GM12878 (cell line): ENCODE data around the gene LARP7. TPM values are rescaled to one million over a fixed set of nuclear protein-coding genes. Genes with fewer than 3 reads are reported as not detected.

Experiments
- ATAC-seq: fragments of 200-7000 bp; cut with Tn5 transposase; 3 replicates; pipeline ENCODE4 v1.9.1; 2020; ENCODE audit warnings: mild to moderate bottlenecking, moderate library complexity
- BruUV-seq: library from RNA; stranded (reverse); fragments of 400-500 nt; replicated peaks from 2 replicates; lab custom pipeline; 2021; lab: Mats Ljungman, UMichigan
- CTCF ChIA-PET: fragments of 300-600 bp; sonication (Branson Sonifier 250); formaldehyde crosslinking; extraction: SDS; loops from one replicate; lab custom pipeline; 2021; ENCODE audit warnings: inconsistent platforms; lab: Yijun Ruan, JAX
- POLR2A ChIA-PET: fragments of 350-600 bp; formaldehyde crosslinking; extraction: SDS; loops from one replicate; lab custom pipeline; 2021; ENCODE audit warnings: inconsistent platforms; lab: Charles Lee
- RAD21 ChIA-PET: fragments of 300-600 bp; sonication (Branson Sonifier 250); formaldehyde crosslinking; loops from one replicate; lab custom pipeline; 2023; ENCODE audit warnings: antibody characterized with exemption; ENCODE audit not compliant: unreplicated experiment; lab: Charles Lee
- SMC1A ChIA-PET: fragments of 300-600 bp; sonication (Branson Sonifier 250); formaldehyde crosslinking; loops from one replicate; lab custom pipeline; 2023; ENCODE audit not compliant: unreplicated experiment, uncharacterized antibody; lab: Charles Lee
- DNase-seq: peaks from one replicate; pipeline ENCODE4 v3.0.0-alpha.2; 2011; ENCODE audit warnings: low read depth, low spot score
- FAIRE-seq: peaks from 3 replicates; lab custom pipeline; 2011; peaks lifted over from hg19 to GRCh38; lab: Jason Lieb, UNC
- H2AFZ ChIP-seq: 2 replicates; pipeline ENCODE4 v1.6.0; 2011; ENCODE audit warnings: low read depth, low read length, control low read depth; ENCODE audit not compliant: control insufficient read depth
- H3K27ac ChIP-seq: 2 replicates; pipeline ENCODE4 v1.5.1; 2011; ENCODE audit warnings: control low read depth; ENCODE audit not compliant: control insufficient read depth, insufficient read depth
- H3K27me3 ChIP-seq, 2 experiments: replicated peaks in 1 of 2; 2 replicates each; pipeline versions ENCODE4 v1.6.0 to v1.6.1; 2011; ENCODE audit warnings: low read length in 1 of 2; ENCODE audit not compliant: control insufficient read depth in 2 of 2, insufficient read depth in 2 of 2
- H3K36me3 ChIP-seq, 2 experiments: 2 replicates each; pipeline ENCODE4 v1.5.1; 2011; ENCODE audit warnings: low read length in 1 of 2; ENCODE audit not compliant: control insufficient read depth in 2 of 2, insufficient read depth in 2 of 2
- H3K4me1 ChIP-seq: 2 replicates; pipeline ENCODE4 v1.6.1; 2011; ENCODE audit warnings: mild to moderate bottlenecking, low read length, moderate library complexity, mixed read lengths; ENCODE audit not compliant: control insufficient read depth, insufficient read depth
- H3K4me2 ChIP-seq: 2 replicates; pipeline ENCODE4 v1.6.0; 2011; ENCODE audit warnings: control low read depth; ENCODE audit not compliant: control insufficient read depth, insufficient read depth
- H3K4me3 ChIP-seq: fragments of 200-600 bp; sonication (generic); 2 replicates; pipeline ENCODE4 v1.5.1; 2016
- H3K79me2 ChIP-seq: 2 replicates; pipeline ENCODE4 v1.6.0; 2011; ENCODE audit warnings: low read length; ENCODE audit not compliant: control insufficient read depth, insufficient read depth
- H3K9ac ChIP-seq: 2 replicates; pipeline ENCODE4 v1.8.0; 2011; ENCODE audit warnings: low read length, control low read depth, mixed read lengths; ENCODE audit not compliant: control insufficient read depth, insufficient read depth
- H3K9me3 ChIP-seq: replicated peaks from 3 replicates; pipeline ENCODE4 v1.5.1; 2011; ENCODE audit warnings: mild to moderate bottlenecking, low read length; ENCODE audit not compliant: control insufficient read depth, insufficient read depth
- H4K20me1 ChIP-seq: 2 replicates; pipeline ENCODE4 v1.6.0; 2011; ENCODE audit not compliant: control insufficient read depth, insufficient read depth
- BACH1 ChIP-seq: fragments of 450-650 bp; IDR thresholded peaks from 2 replicates; pipeline ENCODE4 v1.6.1; 2017; ENCODE audit warnings: mild to moderate bottlenecking, borderline replicate concordance
- CEBPB ChIP-seq, 2 experiments: fragments of 150-350 bp in 1 of 2; IDR thresholded peaks; 2 replicates each; pipeline ENCODE4 v1.6.1; 2012 to 2014; ENCODE audit warnings: low read depth in 2 of 2, low read length in 2 of 2, borderline replicate concordance in 1 of 2, inconsistent platforms in 1 of 2
- CREB1 ChIP-seq: IDR thresholded peaks from 2 replicates; pipeline ENCODE4 v1.6.1; 2012; ENCODE audit warnings: low read depth, mild to moderate bottlenecking, inconsistent platforms
- FOXM1 ChIP-seq: IDR thresholded peaks from 2 replicates; pipeline ENCODE4 v1.6.1; 2012; ENCODE audit warnings: low read depth, mild to moderate bottlenecking, inconsistent platforms, low read length, moderate library complexity
- IRF4 ChIP-seq: IDR thresholded peaks from 2 replicates; pipeline ENCODE4 v1.6.1; 2011; ENCODE audit warnings: low read depth, low read length
- MEF2A ChIP-seq: IDR thresholded peaks from 2 replicates; pipeline ENCODE4 v1.6.1; 2011; ENCODE audit warnings: low read depth, mild to moderate bottlenecking, low read length, moderate library complexity; ENCODE audit not compliant: insufficient read depth
- NFXL1 ChIP-seq: fragments of 450-650 bp; IDR thresholded peaks from 2 replicates; pipeline ENCODE4 v1.6.1; 2017; ENCODE audit warnings: antibody characterized with exemption, mild to moderate bottlenecking, borderline replicate concordance
- PBX3 ChIP-seq: IDR thresholded peaks from 2 replicates; pipeline ENCODE4 v1.6.1; 2011; ENCODE audit warnings: mild to moderate bottlenecking, low read depth, low read length, moderate library complexity; ENCODE audit not compliant: insufficient replicate concordance
- POLR2A ChIP-seq: IDR thresholded peaks from 2 replicates; pipeline ENCODE4 v1.6.1; 2011; ENCODE audit warnings: low read depth, mild to moderate bottlenecking, low read length
- POLR2AphosphoS2 ChIP-seq: IDR thresholded peaks from 2 replicates; pipeline ENCODE4 v1.6.1; 2011; ENCODE audit warnings: low read depth, mild to moderate bottlenecking, low read length, improper control_type of control experiment, moderate library complexity
- POU2F2 ChIP-seq: IDR thresholded peaks from 3 replicates; pipeline ENCODE4 v1.6.1; 2011; ENCODE audit warnings: low read depth, mild to moderate bottlenecking, low read length, borderline replicate concordance
- RUNX3 ChIP-seq: IDR thresholded peaks from 2 replicates; pipeline ENCODE4 v1.6.1; 2012; ENCODE audit warnings: low read length, inconsistent platforms
- USF1 ChIP-seq: IDR thresholded peaks from 2 replicates; pipeline ENCODE4 v1.6.1; 2011; ENCODE audit warnings: borderline replicate concordance, low read depth, mild to moderate bottlenecking, moderate library complexity, mixed read lengths, low read length; ENCODE audit not compliant: insufficient read depth; ENCODE audit errors: extremely low read length
- YY1 ChIP-seq: IDR thresholded peaks from 2 replicates; pipeline ENCODE4 v1.6.1; 2011; ENCODE audit warnings: low read depth, mild to moderate bottlenecking, low read length
- ZBED1 ChIP-seq: IDR thresholded peaks from 2 replicates; pipeline ENCODE4 v1.6.1; 2016; ENCODE audit warnings: borderline replicate concordance
- WGBS: methylation state at CpG from one replicate; pipeline ENCODE4 v1.1.6; 2016; ENCODE audit warnings: low lambda C conversion rate; ENCODE audit not compliant: insufficient replicate concordance, insufficient coverage; ENCODE audit errors: missing lambda C conversion rate; 5-methylcytosine and 5-hydroxymethylcytosine counted together
- in situ Hi-C: fragments of 300-500 bp; cut with MboI; formaldehyde crosslinking; loops from 9 replicates; pipeline ENCODE4 v1.14.3; 2018; ENCODE audit warnings: mixed read lengths
- intact Hi-C: fragments of 100-400 bp; cut with micrococcal nuclease; formaldehyde crosslinking; loops from one replicate; pipeline ENCODE4 v1.14.2; 2022; ENCODE audit not compliant: unreplicated experiment
- polyA plus RNA-seq, 11 experiments: library from polyadenylated mRNA; depleted of rRNA in 4 of 11; unstranded in 6 of 11; stranded (reverse) in 5 of 11; fragments of >200 nt; fragmentation: Nextera tagmentation in 4 of 11; fragmentation: Illumina TruSeq in 1 of 11; extraction: Ambion mirVana in 4 of 11; extraction: Trizol in 1 of 11; gene quantifications; 1 replicate in 1 of 11; 2 replicates in 10 of 11; pipeline versions ENCODE4 v1.2.1 to v1.2.3, GENCODE V29; 2011 to 2016; ENCODE audit warnings: inconsistent platforms in 2 of 11, missing spikeins in 2 of 11, low read depth in 1 of 11
- total RNA-seq, 4 experiments: library from RNA; depleted of rRNA in 3 of 4; stranded (reverse); fragments of >200 nt in 3 of 4; fragmentation: Illumina TruSeq in 1 of 4; extraction: Trizol in 1 of 4; gene quantifications; 2 replicates each; pipeline versions ENCODE4 v1.2.1 to v1.2.3, GENCODE V29; 2013 to 2021

Gene LARP7
- total and polyA plus RNA-seq, 10 of the 15 experiments (the other 5 are each of a cell fraction or from before 2014, with no cell fraction given): 27.8 to 107 (median 61.8) TPM

- TF ChIP-seq FOXM1 (no peak), CREB1 (no peak), NFXL1 (no peak), PBX3 (no peak), ZBED1 (no peak), POLR2AphosphoS2 (no peak), BACH1 (no peak), MEF2A (no peak), IRF4 (no peak), RUNX3 (no peak)
These were observed 44.1 kb downstream of the LARP7 start (continued) for GRCh38 chr4:112680996-112681395.

- in situ Hi-C loops: no loop called here
- H3K4me2 ChIP-seq: no peak overlapping the region
- no peaks in the 10 kb centered on the region for H3K4me1 ChIP-seq
- no peak overlapping the region for H3K27ac ChIP-seq
- H3K9me3 ChIP-seq: no peaks in the 10 kb centered on the region
- intact Hi-C loops: no loop called here
- ChIA-PET CTCF (interaction anchor here (1.1 to 1.8 kb wide), 2 partner anchors 13 to 72 kb away, joined by 3 to 5 read pairs; no protein-coding TSS in a partner anchor), SMC1A (no interaction called here), RAD21 (no interaction called here), POLR2A (interaction anchor here (0.9 kb wide), 1 partner anchor 14 kb away, joined by 3 read pairs; no protein-coding TSS in a partner anchor)
- H3K36me3 ChIP-seq: no peaks in the 10 kb centered on the region
- TF ChIP-seq POLR2A (no peak), USF1 (no peak), POU2F2 (no peak), YY1 (no peak), CEBPB (IDR thresholded peaks at IDR 0.05; ENCODE audit: borderline replicate concordance in 1 of 2, low read depth in 2 of 2, low read length in 2 of 2) (no peak)
- no peaks in the 10 kb centered on the region for H4K20me1 ChIP-seq
- FAIRE-seq (no peak), ATAC-seq (no peak), DNase-seq (no peak)
- no peaks in the 10 kb centered on the region for H3K79me2 ChIP-seq
- H3K9ac ChIP-seq: no peak overlapping the region
- WGBS: 73% methylated on average over 10 of the region's 10 CpGs
- no peaks in the 10 kb centered on the region; a peak in 1 of 4 replicates for H3K27me3 ChIP-seq
- no TSS peak for BruUV-seq
- no peak overlapping the region for H2AFZ ChIP-seq
- H3K4me3 ChIP-seq: no peak overlapping the region
These were observed 56.6 kb downstream of the LARP7 start for GRCh38 chr4:112693507-112693906.
